ENCODE data around the gene CTSC.

DNA sequence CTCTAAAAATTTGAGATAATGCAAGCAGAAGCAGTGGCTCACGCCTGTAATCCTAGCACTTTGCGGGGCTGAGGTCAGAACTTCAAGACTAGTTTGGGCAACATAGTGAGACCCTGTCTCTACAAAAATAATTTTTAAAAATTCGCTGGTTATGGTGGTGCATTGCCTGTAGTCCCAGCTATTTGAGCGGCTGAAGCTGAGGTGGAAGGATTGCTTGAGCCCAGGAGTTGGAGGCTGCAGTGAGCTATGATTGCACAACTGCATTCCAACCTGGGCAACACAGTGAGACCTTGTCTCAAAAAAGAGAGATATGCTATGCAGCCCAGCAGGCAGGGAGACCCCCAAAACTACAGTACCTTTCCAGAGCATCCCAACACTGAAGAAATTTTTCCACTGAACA is 2.3 kb downstream of the CTSC start:
- TF ChIP-seq, protein P1, sequence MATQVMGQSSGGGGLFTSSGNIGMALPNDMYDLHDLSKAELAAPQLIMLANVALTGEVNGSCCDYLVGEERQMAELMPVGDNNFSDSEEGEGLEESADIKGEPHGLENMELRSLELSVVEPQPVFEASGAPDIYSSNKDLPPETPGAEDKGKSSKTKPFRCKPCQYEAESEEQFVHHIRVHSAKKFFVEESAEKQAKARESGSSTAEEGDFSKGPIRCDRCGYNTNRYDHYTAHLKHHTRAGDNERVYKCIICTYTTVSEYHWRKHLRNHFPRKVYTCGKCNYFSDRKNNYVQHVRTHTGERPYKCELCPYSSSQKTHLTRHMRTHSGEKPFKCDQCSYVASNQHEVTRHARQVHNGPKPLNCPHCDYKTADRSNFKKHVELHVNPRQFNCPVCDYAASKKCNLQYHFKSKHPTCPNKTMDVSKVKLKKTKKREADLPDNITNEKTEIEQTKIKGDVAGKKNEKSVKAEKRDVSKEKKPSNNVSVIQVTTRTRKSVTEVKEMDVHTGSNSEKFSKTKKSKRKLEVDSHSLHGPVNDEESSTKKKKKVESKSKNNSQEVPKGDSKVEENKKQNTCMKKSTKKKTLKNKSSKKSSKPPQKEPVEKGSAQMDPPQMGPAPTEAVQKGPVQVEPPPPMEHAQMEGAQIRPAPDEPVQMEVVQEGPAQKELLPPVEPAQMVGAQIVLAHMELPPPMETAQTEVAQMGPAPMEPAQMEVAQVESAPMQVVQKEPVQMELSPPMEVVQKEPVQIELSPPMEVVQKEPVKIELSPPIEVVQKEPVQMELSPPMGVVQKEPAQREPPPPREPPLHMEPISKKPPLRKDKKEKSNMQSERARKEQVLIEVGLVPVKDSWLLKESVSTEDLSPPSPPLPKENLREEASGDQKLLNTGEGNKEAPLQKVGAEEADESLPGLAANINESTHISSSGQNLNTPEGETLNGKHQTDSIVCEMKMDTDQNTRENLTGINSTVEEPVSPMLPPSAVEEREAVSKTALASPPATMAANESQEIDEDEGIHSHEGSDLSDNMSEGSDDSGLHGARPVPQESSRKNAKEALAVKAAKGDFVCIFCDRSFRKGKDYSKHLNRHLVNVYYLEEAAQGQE (tag by site-specific recombination; IDR thresholded peaks at IDR 0.05), result no peak
- TF ChIP-seq, protein P2, sequence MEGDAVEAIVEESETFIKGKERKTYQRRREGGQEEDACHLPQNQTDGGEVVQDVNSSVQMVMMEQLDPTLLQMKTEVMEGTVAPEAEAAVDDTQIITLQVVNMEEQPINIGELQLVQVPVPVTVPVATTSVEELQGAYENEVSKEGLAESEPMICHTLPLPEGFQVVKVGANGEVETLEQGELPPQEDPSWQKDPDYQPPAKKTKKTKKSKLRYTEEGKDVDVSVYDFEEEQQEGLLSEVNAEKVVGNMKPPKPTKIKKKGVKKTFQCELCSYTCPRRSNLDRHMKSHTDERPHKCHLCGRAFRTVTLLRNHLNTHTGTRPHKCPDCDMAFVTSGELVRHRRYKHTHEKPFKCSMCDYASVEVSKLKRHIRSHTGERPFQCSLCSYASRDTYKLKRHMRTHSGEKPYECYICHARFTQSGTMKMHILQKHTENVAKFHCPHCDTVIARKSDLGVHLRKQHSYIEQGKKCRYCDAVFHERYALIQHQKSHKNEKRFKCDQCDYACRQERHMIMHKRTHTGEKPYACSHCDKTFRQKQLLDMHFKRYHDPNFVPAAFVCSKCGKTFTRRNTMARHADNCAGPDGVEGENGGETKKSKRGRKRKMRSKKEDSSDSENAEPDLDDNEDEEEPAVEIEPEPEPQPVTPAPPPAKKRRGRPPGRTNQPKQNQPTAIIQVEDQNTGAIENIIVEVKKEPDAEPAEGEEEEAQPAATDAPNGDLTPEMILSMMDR (tag by site-specific recombination; IDR thresholded peaks at IDR 0.05), result no peak
- TF ChIP-seq, protein P3, sequence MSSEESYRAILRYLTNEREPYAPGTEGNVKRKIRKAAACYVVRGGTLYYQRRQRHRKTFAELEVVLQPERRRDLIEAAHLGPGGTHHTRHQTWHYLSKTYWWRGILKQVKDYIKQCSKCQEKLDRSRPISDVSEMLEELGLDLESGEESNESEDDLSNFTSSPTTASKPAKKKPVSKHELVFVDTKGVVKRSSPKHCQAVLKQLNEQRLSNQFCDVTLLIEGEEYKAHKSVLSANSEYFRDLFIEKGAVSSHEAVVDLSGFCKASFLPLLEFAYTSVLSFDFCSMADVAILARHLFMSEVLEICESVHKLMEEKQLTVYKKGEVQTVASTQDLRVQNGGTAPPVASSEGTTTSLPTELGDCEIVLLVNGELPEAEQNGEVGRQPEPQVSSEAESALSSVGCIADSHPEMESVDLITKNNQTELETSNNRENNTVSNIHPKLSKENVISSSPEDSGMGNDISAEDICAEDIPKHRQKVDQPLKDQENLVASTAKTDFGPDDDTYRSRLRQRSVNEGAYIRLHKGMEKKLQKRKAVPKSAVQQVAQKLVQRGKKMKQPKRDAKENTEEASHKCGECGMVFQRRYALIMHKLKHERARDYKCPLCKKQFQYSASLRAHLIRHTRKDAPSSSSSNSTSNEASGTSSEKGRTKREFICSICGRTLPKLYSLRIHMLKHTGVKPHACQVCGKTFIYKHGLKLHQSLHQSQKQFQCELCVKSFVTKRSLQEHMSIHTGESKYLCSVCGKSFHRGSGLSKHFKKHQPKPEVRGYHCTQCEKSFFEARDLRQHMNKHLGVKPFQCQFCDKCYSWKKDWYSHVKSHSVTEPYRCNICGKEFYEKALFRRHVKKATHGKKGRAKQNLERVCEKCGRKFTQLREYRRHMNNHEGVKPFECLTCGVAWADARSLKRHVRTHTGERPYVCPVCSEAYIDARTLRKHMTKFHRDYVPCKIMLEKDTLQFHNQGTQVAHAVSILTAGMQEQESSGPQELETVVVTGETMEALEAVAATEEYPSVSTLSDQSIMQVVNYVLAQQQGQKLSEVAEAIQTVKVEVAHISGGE (tag by site-specific recombination; conservative IDR thresholded peaks at IDR 0.05; ENCODE audit: low read depth), result no peak
- no peak for TF ChIP-seq YY1 (tag by site-specific recombination; IDR thresholded peaks at IDR 0.05)
- no peak for TF ChIP-seq ZNF549 (tag by site-specific recombination; IDR thresholded peaks at IDR 0.05)
- TF ChIP-seq, protein P4, sequence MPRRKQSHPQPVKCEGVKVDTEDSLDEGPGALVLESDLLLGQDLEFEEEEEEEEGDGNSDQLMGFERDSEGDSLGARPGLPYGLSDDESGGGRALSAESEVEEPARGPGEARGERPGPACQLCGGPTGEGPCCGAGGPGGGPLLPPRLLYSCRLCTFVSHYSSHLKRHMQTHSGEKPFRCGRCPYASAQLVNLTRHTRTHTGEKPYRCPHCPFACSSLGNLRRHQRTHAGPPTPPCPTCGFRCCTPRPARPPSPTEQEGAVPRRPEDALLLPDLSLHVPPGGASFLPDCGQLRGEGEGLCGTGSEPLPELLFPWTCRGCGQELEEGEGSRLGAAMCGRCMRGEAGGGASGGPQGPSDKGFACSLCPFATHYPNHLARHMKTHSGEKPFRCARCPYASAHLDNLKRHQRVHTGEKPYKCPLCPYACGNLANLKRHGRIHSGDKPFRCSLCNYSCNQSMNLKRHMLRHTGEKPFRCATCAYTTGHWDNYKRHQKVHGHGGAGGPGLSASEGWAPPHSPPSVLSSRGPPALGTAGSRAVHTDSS (tag by site-specific recombination; IDR thresholded peaks at IDR 0.05), result no peak
